Activated naive CD4-positive, alpha-beta T cell treated with anti-CD3 and anti-CD28 coated beads, Interleukin-2, amount 50 U/mL, for 24 hours (primary cell): ENCODE results near the gene ITIH1.

Experiments used
- H3K27ac Mint-ChIP-seq: one replicate; pipeline ENCODE4 v1.8.0; 2021; ENCODE audit warnings: mild to moderate bottlenecking, mixed read lengths
- H3K27me3 Mint-ChIP-seq: one replicate; pipeline ENCODE4 v1.8.0; 2021; ENCODE audit warnings: mixed read lengths
- H3K36me3 Mint-ChIP-seq: one replicate; pipeline ENCODE4 v1.8.0; 2021; ENCODE audit warnings: mixed read lengths
- H3K4me1 Mint-ChIP-seq: one replicate; pipeline ENCODE4 v1.8.0; 2021; ENCODE audit warnings: mixed read lengths
- H3K4me3 Mint-ChIP-seq: one replicate; pipeline ENCODE4 v1.8.0; 2021; ENCODE audit warnings: mild to moderate bottlenecking, mixed read lengths
- H3K9me3 Mint-ChIP-seq: one replicate; pipeline ENCODE4 v1.8.0; 2021; ENCODE audit warnings: mixed read lengths

Gene ITIH1

DNA sequence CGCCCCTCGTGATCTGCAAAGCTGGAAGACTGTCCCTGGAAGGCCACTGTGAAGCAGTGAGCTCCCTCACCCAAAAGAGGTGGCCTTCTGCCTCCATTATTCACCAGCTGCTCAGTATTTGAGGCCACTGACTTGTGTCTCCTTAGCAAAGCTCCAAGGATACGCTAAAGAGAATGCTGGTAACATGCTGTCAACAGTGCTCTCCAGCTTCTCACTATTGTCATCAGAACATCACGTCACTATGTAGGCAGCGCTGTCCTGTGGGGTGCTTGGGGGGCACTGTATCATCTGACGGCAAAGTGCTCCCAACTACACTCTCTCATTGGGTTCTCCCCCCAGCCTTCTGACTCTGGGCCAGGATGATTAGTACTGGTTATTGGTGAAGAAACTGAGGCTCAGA lies 38.8 kb downstream of the ITIH1 start:
- H3K9me3 Mint-ChIP-seq = no peaks in the 10 kb centered on the region

GRCh38 chr3:52816654-52817053 lies 39.3 kb downstream of the ITIH1 start:
- H3K27ac Mint-ChIP-seq = no peak overlapping the region
- no peaks in the 10 kb centered on the region for H3K36me3 Mint-ChIP-seq
- no peak overlapping the region for H3K4me3 Mint-ChIP-seq

More for the DNA sequence above, 38.8 kb downstream of the ITIH1 start:
- no peaks in the 10 kb centered on the region for H3K36me3 Mint-ChIP-seq
- no peaks in the 10 kb centered on the region for H3K27me3 Mint-ChIP-seq
- H3K27ac Mint-ChIP-seq = no peak overlapping the region
- no peaks in the 10 kb centered on the region for H3K4me1 Mint-ChIP-seq
- H3K4me3 Mint-ChIP-seq = no peak overlapping the region

DNA sequence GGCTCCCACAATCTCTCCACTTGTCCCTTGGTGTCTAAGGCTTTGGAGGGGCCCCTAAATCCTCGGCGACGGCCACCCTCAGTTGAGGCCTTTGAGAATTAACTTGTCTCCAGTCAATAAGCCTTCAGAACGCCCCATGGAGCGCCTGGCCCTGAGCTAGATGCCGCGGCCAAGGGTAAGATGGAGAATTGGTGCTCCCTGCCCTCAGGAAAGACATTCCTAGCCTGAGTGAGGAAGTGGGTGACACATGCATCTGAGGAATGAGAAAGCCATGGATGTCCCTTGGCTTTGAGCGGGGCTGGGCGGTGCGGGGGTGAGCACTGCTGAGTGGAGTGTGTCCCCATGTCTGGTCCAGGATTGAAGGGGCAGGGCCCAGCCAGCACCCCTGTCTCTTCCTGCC lies 39.8 kb downstream of the ITIH1 start:
- no peaks in the 10 kb centered on the region for H3K36me3 Mint-ChIP-seq
- no peaks in the 10 kb centered on the region for H3K9me3 Mint-ChIP-seq
- H3K27me3 Mint-ChIP-seq = no peaks in the 10 kb centered on the region
- H3K27ac Mint-ChIP-seq = no peak overlapping the region
- no peak overlapping the region for H3K4me3 Mint-ChIP-seq
- no peaks in the 10 kb centered on the region for H3K4me1 Mint-ChIP-seq

More at GRCh38 chr3:52816654-52817053, 39.3 kb downstream of the ITIH1 start:
- Mint-ChIP-seq H3K4me1 (no peaks in the 10 kb centered on the region), H3K9me3 (no peaks in the 10 kb centered on the region), H3K27me3 (no peaks in the 10 kb centered on the region)

DNA sequence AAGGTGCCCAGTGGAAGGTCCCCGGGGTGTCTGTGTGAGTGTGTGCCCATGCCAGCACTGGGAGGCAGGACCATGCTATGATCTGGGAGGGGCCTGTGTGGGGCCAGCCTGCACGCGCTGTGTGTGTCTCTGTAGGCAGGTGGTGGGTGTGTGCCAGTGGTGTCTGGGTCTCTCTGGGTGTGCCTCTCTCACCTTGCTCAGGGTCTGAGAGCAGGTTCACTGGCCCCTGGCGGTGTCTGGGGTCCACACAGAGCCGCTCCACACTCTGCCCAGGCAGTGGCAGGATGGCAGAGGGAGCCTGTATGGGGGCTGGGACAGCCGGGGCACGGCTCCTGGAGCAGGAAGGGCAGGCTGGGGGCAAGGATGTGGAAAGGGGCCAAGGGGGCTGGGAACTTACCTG lies 40.5 kb downstream of the ITIH1 start:
- Mint-ChIP-seq H3K36me3 (no peaks in the 10 kb centered on the region), H3K4me1 (no peaks in the 10 kb centered on the region), H3K4me3 (no peak overlapping the region), H3K27ac (no peak overlapping the region), H3K27me3 (no peaks in the 10 kb centered on the region), H3K9me3 (no peaks in the 10 kb centered on the region)

DNA sequence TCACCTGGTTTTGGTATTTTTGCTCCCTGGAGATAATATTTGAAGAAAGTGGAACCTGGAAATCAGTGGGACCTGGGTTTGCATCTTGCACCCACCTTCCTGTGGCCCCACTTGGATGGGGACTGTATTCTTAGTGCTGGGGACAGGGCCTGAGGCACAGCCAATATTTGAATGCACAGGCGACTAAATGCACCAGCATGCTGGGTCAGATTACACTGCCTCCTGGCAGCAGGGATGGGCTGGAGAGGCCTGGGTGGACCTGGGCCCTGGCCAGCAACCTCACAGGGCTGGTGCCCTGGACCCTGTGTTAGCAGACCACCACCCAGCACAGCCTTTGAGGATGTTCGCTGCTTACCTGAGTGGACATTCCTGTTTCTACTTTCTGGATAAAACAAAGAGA lies 42.5 kb downstream of the ITIH1 start:
- H3K36me3 Mint-ChIP-seq = no peaks in the 10 kb centered on the region
- H3K27ac Mint-ChIP-seq = no peak overlapping the region
- no peak overlapping the region for H3K4me3 Mint-ChIP-seq
- no peaks in the 10 kb centered on the region for H3K27me3 Mint-ChIP-seq
- H3K4me1 Mint-ChIP-seq = no peaks in the 10 kb centered on the region
- no peaks in the 10 kb centered on the region for H3K9me3 Mint-ChIP-seq

- Mint-ChIP-seq H3K4me1 (no peaks in the 10 kb centered on the region), H3K27ac (no peak overlapping the region), H3K4me3 (no peak overlapping the region), H3K36me3 (no peaks in the 10 kb centered on the region), H3K27me3 (no peaks in the 10 kb centered on the region), H3K9me3 (no peaks in the 10 kb centered on the region)
Observed at GRCh38 chr3:52820736-52821135, 43.3 kb downstream of the ITIH1 start.

- Mint-ChIP-seq H3K9me3 (no peaks in the 10 kb centered on the region), H3K36me3 (no peaks in the 10 kb centered on the region), H3K27ac (no peak overlapping the region), H3K4me1 (no peaks in the 10 kb centered on the region), H3K4me3 (no peak overlapping the region), H3K27me3 (no peaks in the 10 kb centered on the region)
Observed at GRCh38 chr3:52822363-52822762, 45.0 kb downstream of the ITIH1 start.

DNA sequence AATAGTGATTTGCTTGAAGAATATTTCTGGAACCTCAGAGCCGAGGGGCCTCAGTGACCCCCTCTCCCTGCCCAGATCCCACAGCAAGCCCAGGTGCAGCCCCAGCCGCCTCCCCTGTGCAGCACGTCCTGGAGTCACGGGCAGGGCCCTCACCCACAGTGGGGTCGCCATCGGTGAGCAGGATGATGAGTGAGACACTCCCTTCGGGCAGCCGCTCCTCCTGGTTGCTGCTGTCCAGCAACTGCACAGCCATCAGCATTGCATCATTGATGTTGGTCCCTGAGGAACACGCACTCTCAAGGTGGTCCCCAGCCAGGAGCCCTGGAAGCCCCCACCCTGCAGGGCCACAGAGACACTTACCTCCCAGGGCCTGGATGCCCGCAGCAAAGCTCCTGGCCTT lies 46.6 kb downstream of the ITIH1 start:
- no peak overlapping the region for H3K4me3 Mint-ChIP-seq
- no peaks in the 10 kb centered on the region for H3K27me3 Mint-ChIP-seq
- no peak overlapping the region for H3K27ac Mint-ChIP-seq
- no peaks in the 10 kb centered on the region for H3K9me3 Mint-ChIP-seq
- no peaks in the 10 kb centered on the region for H3K36me3 Mint-ChIP-seq
- no peaks in the 10 kb centered on the region for H3K4me1 Mint-ChIP-seq

- Mint-ChIP-seq H3K27me3 (no peaks in the 10 kb centered on the region), H3K4me3 (no peak overlapping the region), H3K9me3 (no peaks in the 10 kb centered on the region), H3K4me1 (no peaks in the 10 kb centered on the region), H3K27ac (no peak overlapping the region), H3K36me3 (no peaks in the 10 kb centered on the region)
Observed at GRCh38 chr3:52827441-52827840, 50.0 kb downstream of the ITIH1 start.

GRCh38 chr3:52827866-52828376 lies 50.5 kb downstream of the ITIH1 start:
- H3K4me3 Mint-ChIP-seq = no peak overlapping the region
- no peaks in the 10 kb centered on the region for H3K36me3 Mint-ChIP-seq
- no peaks in the 10 kb centered on the region for H3K4me1 Mint-ChIP-seq
- no peaks in the 10 kb centered on the region for H3K27me3 Mint-ChIP-seq
- H3K27ac Mint-ChIP-seq = no peak overlapping the region
- no peaks in the 10 kb centered on the region for H3K9me3 Mint-ChIP-seq

DNA sequence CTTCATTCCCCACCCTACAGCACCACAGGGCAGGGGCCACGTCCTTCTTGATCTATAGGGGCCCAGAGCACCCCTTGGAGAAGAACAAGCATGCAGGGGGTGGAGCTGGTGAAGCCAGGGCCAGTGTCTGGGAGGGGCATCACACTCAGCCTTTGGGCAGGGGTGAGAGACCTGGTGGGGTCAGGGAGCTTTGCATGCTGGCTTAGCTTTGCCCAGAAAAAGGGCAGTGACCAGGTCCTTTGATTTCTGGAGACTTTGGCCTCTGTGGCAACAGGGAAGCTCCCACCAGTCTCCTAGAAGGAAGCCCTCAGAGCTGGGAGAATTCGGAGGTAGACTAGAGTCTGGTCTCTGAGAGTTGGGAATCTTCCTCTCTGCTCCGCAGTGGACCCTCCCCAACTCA lies 52.1 kb downstream of the ITIH1 start:
- no peaks in the 10 kb centered on the region for H3K9me3 Mint-ChIP-seq
- H3K4me1 Mint-ChIP-seq = no peaks in the 10 kb centered on the region
- no peaks in the 10 kb centered on the region for H3K36me3 Mint-ChIP-seq
- H3K27ac Mint-ChIP-seq = no peak overlapping the region
- no peaks in the 10 kb centered on the region for H3K27me3 Mint-ChIP-seq
- no peak overlapping the region for H3K4me3 Mint-ChIP-seq

GRCh38 chr3:52829906-52830463 lies 52.6 kb downstream of the ITIH1 start:
- Mint-ChIP-seq H3K27me3 (no peaks in the 10 kb centered on the region), H3K4me3 (no peak overlapping the region), H3K27ac (no peak overlapping the region), H3K36me3 (no peaks in the 10 kb centered on the region), H3K9me3 (no peaks in the 10 kb centered on the region), H3K4me1 (no peaks in the 10 kb centered on the region)

DNA sequence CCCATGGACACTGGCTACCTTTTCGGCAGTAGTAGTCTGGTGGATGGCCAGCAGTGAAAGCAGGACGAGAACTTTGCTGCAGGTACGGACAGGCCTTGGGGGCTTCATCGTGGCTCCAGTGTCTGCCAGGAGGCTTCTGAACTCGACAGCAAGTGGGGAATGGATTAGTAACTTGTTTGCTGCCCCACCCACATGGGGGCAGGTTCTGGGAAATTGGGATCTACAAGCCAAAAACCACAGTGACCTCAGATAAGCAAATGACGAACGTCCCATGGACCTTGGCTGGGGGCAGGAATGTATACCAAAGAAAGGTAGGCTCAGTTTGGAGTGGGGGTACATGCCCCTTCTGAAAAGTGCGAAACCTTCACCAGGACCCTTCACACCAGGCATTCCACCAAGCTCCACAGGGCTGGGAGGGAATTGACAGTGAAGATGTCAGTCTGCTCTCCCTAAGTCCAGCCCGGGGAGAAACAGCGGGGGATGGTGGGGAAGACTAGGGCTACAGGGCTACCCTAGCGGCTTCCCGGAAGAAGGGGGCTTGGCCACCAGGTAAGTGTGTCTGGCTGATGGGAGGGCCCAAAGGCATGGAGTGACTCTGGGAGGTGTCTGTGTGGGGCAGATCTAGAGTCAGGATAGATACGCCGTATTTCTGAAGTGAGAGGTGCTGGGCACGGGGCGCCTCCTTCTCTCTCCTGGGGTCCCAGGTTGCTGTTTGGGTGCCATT lies 53.3 kb downstream of the ITIH1 start, which contains the start of gene ITIH4:
ITIH4 (minus strand) TSS at position 138 of the 724 bp plus-strand sequence; CDS start at position 108, 30 bp downstream.
- Mint-ChIP-seq H3K9me3 (no peaks in the 10 kb centered on the region), H3K27me3 (no peaks in the 10 kb centered on the region), H3K4me1 (no peaks in the 10 kb centered on the region), H3K4me3 (no peak within 1 kb of the TSS), H3K36me3 (no peaks in the 10 kb centered on the region), H3K27ac (no peak within 1 kb of the TSS)

GRCh38 chr3:52831500-52832301 lies 54.3 kb downstream of the ITIH1 start:
- H3K27me3 Mint-ChIP-seq = no peaks in the 10 kb centered on the region
- H3K27ac Mint-ChIP-seq = no peak overlapping the region

GRCh38 chr3:52833202-52833601 lies 55.8 kb downstream of the ITIH1 start:
- peaks cover 8% of the 10 kb centered on the region for H3K4me1 Mint-ChIP-seq
- no peak overlapping the region for H3K4me3 Mint-ChIP-seq
- no peaks in the 10 kb centered on the region for H3K9me3 Mint-ChIP-seq
- H3K27ac Mint-ChIP-seq = no peak overlapping the region
- no peaks in the 10 kb centered on the region for H3K36me3 Mint-ChIP-seq
- H3K27me3 Mint-ChIP-seq = no peaks in the 10 kb centered on the region

More at GRCh38 chr3:52831500-52832301, 54.3 kb downstream of the ITIH1 start:
- H3K4me3 Mint-ChIP-seq = no peak overlapping the region
- H3K36me3 Mint-ChIP-seq = no peaks in the 10 kb centered on the region
- H3K4me1 Mint-ChIP-seq = no peaks in the 10 kb centered on the region
- H3K9me3 Mint-ChIP-seq = no peaks in the 10 kb centered on the region
